Measurements from ENCODE around the gene MED17.

The MED17 gene

GRCh38 chr11:93817426-93818348 is 33.6 kb downstream of the MED17 start:
- no peak for ATAC-seq

- no peak for ATAC-seq
These were observed 36.0 kb downstream of the MED17 start for GRCh38 chr11:93819966-93820695.

GRCh38 chr11:93820847-93821246 is 36.8 kb downstream of the MED17 start:
- no peak for ATAC-seq

- ATAC-seq: no peak
These were observed 37.5 kb downstream of the MED17 start for GRCh38 chr11:93821617-93822016.

- no peak for ATAC-seq
These were observed 38.3 kb downstream of the MED17 start for GRCh38 chr11:93822359-93822758.

- no peak for ATAC-seq
These were observed 39.1 kb downstream of the MED17 start for GRCh38 chr11:93823210-93823609.

- no peak for ATAC-seq
These were observed 43.3 kb downstream of the MED17 start for GRCh38 chr11:93827363-93827762.

- ATAC-seq: no peak
These were observed 45.5 kb downstream of the MED17 start for GRCh38 chr11:93829598-93829997.

- ATAC-seq: no peak
These were observed 47.5 kb downstream of the MED17 start for GRCh38 chr11:93831343-93832127.

GRCh38 chr11:93832780-93833179 is 48.7 kb downstream of the MED17 start:
- no peak for ATAC-seq

- no peak for ATAC-seq
These were observed 54.9 kb downstream of the MED17 start for GRCh38 chr11:93838967-93839366.

GRCh38 chr11:93840180-93840579 is 56.1 kb downstream of the MED17 start:
- no peak for ATAC-seq

- no peak for ATAC-seq
These were observed 56.9 kb downstream of the MED17 start for GRCh38 chr11:93840981-93841380.

GRCh38 chr11:93841446-93841845 is 57.4 kb downstream of the MED17 start:
- ATAC-seq: no peak

GRCh38 chr11:93842034-93842433 is 58.0 kb downstream of the MED17 start:
- ATAC-seq: no peak

- no peak for ATAC-seq
These were observed 58.4 kb downstream of the MED17 start for GRCh38 chr11:93842461-93842860.

GRCh38 chr11:93843906-93844305 is 59.8 kb downstream of the MED17 start:
- ATAC-seq: no peak

GRCh38 chr11:93844568-93844967 is 60.5 kb downstream of the MED17 start:
- ATAC-seq: no peak

GRCh38 chr11:93845181-93846092 is 61.4 kb downstream of the MED17 start:
- ATAC-seq: no peak

- ATAC-seq: no peak
These were observed 62.3 kb downstream of the MED17 start for GRCh38 chr11:93846411-93846810.

- no peak for ATAC-seq
These were observed 65.1 kb downstream of the MED17 start for GRCh38 chr11:93849201-93849600.
